MM.1S (cell line): ENCODE measurements around the gene ADAMTS18.

Experiments used
- DNase-seq: peaks from one replicate; pipeline ENCODE4 v3.0.0-alpha.2; 2015
- H2AFZ ChIP-seq: fragments of 300-600 bp; sonication (generic); 2 replicates; pipeline ENCODE4 v1.6.0; 2016; ENCODE audit warnings: antibody characterized with exemption, low read length
- H3F3A ChIP-seq: fragments of 300-600 bp; sonication (generic); 2 replicates; pipeline ENCODE4 v1.6.1; 2016; ENCODE audit warnings: mild to moderate bottlenecking, antibody characterized with exemption, low read length, moderate library complexity, mixed read lengths; ENCODE audit not compliant: insufficient read depth
- H3K27ac ChIP-seq: fragments of 300-600 bp; sonication (generic); 2 replicates; pipeline ENCODE4 v1.5.1; 2016; ENCODE audit warnings: mild to moderate bottlenecking, low read length
- H3K27me3 ChIP-seq: fragments of 300-600 bp; sonication (generic); replicated peaks from 2 replicates; pipeline ENCODE4 v1.6.0; 2016; ENCODE audit warnings: low read length; ENCODE audit not compliant: insufficient read depth
- H3K36me3 ChIP-seq: fragments of 300-600 bp; sonication (generic); replicated peaks from 2 replicates; pipeline ENCODE4 v1.6.1; 2016; ENCODE audit warnings: mild to moderate bottlenecking, low read length, mixed read lengths; ENCODE audit not compliant: insufficient read depth
- H3K4me1 ChIP-seq: fragments of 300-600 bp; sonication (generic); 2 replicates; pipeline ENCODE4 v1.6.1; 2016; ENCODE audit warnings: low read length, mixed read lengths
- H3K4me2 ChIP-seq: fragments of 300-600 bp; sonication (generic); 2 replicates; pipeline ENCODE4 v1.6.0; 2016; ENCODE audit warnings: low read depth, low read length
- H3K4me3 ChIP-seq: fragments of 300-600 bp; sonication (generic); 2 replicates; pipeline ENCODE4 v1.5.1; 2016; ENCODE audit warnings: low read length, mixed read lengths
- H3K79me2 ChIP-seq: fragments of 300-600 bp; sonication (generic); 2 replicates; pipeline ENCODE4 v1.6.1; 2016; ENCODE audit warnings: mixed run types, low read length, mixed read lengths
- H3K9ac ChIP-seq: fragments of 300-600 bp; sonication (generic); 2 replicates; pipeline ENCODE4 v1.6.1; 2016; ENCODE audit warnings: low read length, mixed read lengths
- H3K9me2 ChIP-seq: fragments of 300-600 bp; sonication (generic); replicated peaks from 2 replicates; pipeline ENCODE4 v1.6.1; 2016; ENCODE audit warnings: mild to moderate bottlenecking, low read length, mixed read lengths; ENCODE audit not compliant: insufficient read depth
- H3K9me3 ChIP-seq: fragments of 300-600 bp; sonication (generic); replicated peaks from 2 replicates; pipeline ENCODE4 v1.6.1; 2016; ENCODE audit warnings: mild to moderate bottlenecking, low read length, mixed read lengths; ENCODE audit not compliant: insufficient read depth
- H4K20me1 ChIP-seq: fragments of 300-600 bp; sonication (generic); 2 replicates; pipeline ENCODE4 v1.6.1; 2016; ENCODE audit warnings: mild to moderate bottlenecking, low read length, moderate library complexity, mixed read lengths; ENCODE audit not compliant: insufficient read depth
- EZH2 ChIP-seq: fragments of 300-600 bp; sonication (generic); optimal IDR thresholded peaks from 2 replicates; pipeline ENCODE3; 2017; ENCODE audit warnings: low read depth, mild to moderate bottlenecking, antibody characterized with exemption, low read length, mixed read lengths
- EZH2phosphoT487 ChIP-seq: fragments of 300-600 bp; sonication (generic); IDR thresholded peaks from 2 replicates; pipeline ENCODE4 v1.6.1; 2018; ENCODE audit warnings: antibody characterized with exemption, low read length
- TF ChIP-seq, protein P1 (sequence below): fragments of 300-600 bp; sonication (generic); IDR thresholded peaks from 2 replicates; pipeline ENCODE4 v1.5.1; 2016; ENCODE audit warnings: antibody characterized with exemption, low read length, mixed read lengths

The ADAMTS18 gene

DNA sequence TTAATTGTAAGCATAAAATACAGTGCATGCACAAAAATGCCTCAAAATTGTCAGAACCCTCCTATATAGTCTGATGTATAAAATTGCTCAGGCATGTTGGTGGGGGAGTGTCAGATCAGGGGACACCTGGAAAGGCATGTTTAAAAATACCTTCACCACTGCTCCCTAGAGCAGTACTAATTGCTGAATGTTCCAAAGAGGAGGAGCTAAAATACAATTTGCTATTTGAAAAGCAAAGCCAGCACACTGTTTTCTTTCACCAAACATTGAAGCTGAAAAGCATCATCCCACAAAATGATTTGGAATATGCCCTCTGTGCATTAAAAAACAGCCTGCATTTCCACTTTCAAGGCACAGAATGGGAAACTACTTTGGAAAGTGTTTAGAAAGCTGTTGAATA, 2.6 kb downstream of the ADAMTS18 start:
- TF ChIP-seq, protein P1, sequence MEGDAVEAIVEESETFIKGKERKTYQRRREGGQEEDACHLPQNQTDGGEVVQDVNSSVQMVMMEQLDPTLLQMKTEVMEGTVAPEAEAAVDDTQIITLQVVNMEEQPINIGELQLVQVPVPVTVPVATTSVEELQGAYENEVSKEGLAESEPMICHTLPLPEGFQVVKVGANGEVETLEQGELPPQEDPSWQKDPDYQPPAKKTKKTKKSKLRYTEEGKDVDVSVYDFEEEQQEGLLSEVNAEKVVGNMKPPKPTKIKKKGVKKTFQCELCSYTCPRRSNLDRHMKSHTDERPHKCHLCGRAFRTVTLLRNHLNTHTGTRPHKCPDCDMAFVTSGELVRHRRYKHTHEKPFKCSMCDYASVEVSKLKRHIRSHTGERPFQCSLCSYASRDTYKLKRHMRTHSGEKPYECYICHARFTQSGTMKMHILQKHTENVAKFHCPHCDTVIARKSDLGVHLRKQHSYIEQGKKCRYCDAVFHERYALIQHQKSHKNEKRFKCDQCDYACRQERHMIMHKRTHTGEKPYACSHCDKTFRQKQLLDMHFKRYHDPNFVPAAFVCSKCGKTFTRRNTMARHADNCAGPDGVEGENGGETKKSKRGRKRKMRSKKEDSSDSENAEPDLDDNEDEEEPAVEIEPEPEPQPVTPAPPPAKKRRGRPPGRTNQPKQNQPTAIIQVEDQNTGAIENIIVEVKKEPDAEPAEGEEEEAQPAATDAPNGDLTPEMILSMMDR: no peak
- no peak for TF ChIP-seq EZH2phosphoT487
- TF ChIP-seq EZH2: no peak
- DNase-seq: no peak
- Histone ChIP-seq H2AFZ (no peak overlapping the region), H3K9me3 (no peaks in the 10 kb centered on the region), H3K9me2 (no peaks in the 10 kb centered on the region), H3K36me3 (no peaks in the 10 kb centered on the region), H3K4me3 (no peak overlapping the region), H4K20me1 (no peaks in the 10 kb centered on the region), H3K4me2 (no peak overlapping the region), H3K9ac (no peak overlapping the region), H3K27me3 (peaks cover 3% of the 10 kb centered on the region), H3K27ac (no peak overlapping the region), H3K4me1 (no peaks in the 10 kb centered on the region), H3F3A (no peaks in the 10 kb centered on the region), H3K79me2 (no peaks in the 10 kb centered on the region)

DNA sequence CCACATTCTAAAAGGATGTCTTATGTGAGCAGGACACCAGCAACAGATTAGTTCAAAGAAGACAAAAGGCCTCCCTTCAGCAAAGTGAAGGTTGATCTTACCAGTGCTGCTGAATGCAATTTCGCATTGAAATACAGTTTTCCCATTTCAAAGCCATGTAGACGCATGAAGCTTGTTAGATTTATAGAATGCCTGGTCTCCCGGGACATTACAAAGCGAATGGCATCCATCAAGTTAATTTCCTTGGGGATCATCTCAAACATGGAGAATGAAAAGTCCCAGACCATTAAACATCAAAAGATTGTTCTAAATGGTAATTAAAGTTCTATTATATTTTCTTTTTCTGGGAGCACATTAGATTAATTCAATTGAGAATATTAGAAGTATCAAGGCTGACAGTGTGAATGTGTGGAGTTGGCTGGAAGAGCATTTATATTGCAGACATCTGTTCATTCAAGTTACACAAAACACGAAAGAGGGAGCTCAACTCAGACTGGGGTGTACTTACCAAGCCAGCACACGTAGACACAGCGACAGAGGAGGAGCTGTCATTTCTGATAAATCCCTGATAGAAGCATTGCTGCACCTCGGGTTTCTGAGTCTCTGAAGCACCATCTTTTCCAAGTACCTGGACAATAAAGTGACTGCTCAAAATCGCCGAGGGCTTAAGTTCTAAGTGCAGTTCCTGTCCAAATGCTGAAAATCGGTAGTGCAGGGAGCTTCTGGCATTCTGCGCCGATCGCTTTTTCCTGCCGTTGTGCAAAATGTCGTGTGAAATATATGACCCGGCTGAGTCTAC, 3.8 kb downstream of the ADAMTS18 start:
- Histone ChIP-seq H3K4me2 (no peak overlapping the region), H3K4me3 (no peak overlapping the region), H3K9me2 (no peaks in the 10 kb centered on the region), H3K9me3 (no peaks in the 10 kb centered on the region), H3F3A (no peaks in the 10 kb centered on the region), H3K79me2 (no peaks in the 10 kb centered on the region), H3K27ac (no peak overlapping the region), H3K27me3 (peaks cover 3% of the 10 kb centered on the region), H3K9ac (no peak overlapping the region), H3K36me3 (no peaks in the 10 kb centered on the region), H4K20me1 (no peaks in the 10 kb centered on the region), H2AFZ (no peak overlapping the region), H3K4me1 (no peaks in the 10 kb centered on the region)
- TF ChIP-seq EZH2phosphoT487: no peak
- TF ChIP-seq, protein P1: no peak
- no peak for TF ChIP-seq EZH2
- DNase-seq: no peak

DNA sequence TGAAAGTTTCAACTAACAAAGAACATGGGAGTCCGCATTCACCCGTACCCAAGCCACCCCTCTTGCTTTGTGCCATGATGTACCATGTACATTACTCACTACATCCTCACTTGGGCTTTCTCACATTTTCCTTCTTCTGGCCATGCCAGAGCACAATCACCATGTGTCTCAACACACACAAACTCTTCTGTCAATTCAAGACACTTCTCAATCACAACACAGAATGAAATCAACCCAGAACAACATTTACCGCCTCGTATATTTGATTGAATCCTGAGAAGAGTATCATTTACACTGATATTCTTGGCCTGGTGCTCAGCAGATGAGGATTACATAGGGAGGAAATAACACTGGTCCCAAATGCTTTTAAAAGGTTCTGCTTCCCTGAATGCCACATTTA, 4.5 kb downstream of the ADAMTS18 start:
- no peak overlapping the region for H2AFZ ChIP-seq
- H3K9ac ChIP-seq: no peak overlapping the region
- H3F3A ChIP-seq: no peaks in the 10 kb centered on the region
- H3K9me3 ChIP-seq: no peaks in the 10 kb centered on the region
- no peaks in the 10 kb centered on the region for H4K20me1 ChIP-seq
- no peaks in the 10 kb centered on the region for H3K9me2 ChIP-seq
- H3K4me3 ChIP-seq: no peak overlapping the region
- H3K79me2 ChIP-seq: no peaks in the 10 kb centered on the region
- DNase-seq: no peak
- TF ChIP-seq EZH2phosphoT487 (no peak), EZH2 (no peak)
- TF ChIP-seq, protein P1: no peak
- H3K4me1 ChIP-seq: no peaks in the 10 kb centered on the region
- peaks cover 3% of the 10 kb centered on the region for H3K27me3 ChIP-seq
- no peak overlapping the region for H3K4me2 ChIP-seq
- no peaks in the 10 kb centered on the region for H3K36me3 ChIP-seq
- H3K27ac ChIP-seq: no peak overlapping the region
